H1 (cell line): Measurements from ENCODE around the gene NUMB. TPM values are rescaled to one million over a fixed set of nuclear protein-coding genes. Genes with fewer than 3 reads are reported as not detected.
A peak's percentile ranks its signal among the peaks of the same experiment; 100 is the strongest.

Source experiments
- CTCF ChIA-PET: fragments of 300-600 bp; sonication (Branson Sonifier 250); formaldehyde crosslinking; loops from one replicate; lab custom pipeline; 2021; ENCODE audit not compliant: partially characterized antibody; lab: Charles Lee
- POLR2A ChIA-PET: fragments of 300-600 bp; sonication (Branson Sonifier 250); formaldehyde crosslinking; loops from one replicate; lab custom pipeline; 2021; ENCODE audit warnings: inconsistent platforms; ENCODE audit not compliant: partially characterized antibody; lab: Charles Lee
- DNase-seq, 2 experiments: peaks; one replicate each; pipeline versions ENCODE4 v3.0.0 to v3.0.0-alpha.2; 2010 to 2022; ENCODE audit warnings: low spot score in 2 of 2, low read depth in 1 of 2, mixed read lengths in 1 of 2
- FAIRE-seq: peaks from 2 replicates; lab custom pipeline; 2011; peaks lifted over from hg19 to GRCh38; lab: Jason Lieb, UNC
- H2AFZ ChIP-seq: 2 replicates; pipeline ENCODE4 v1.8.1; 2012; ENCODE audit warnings: low read length, inconsistent platforms
- H2AK5ac ChIP-seq: 2 replicates; pipeline ENCODE4 v1.6.1; 2013; ENCODE audit warnings: low read depth, low read length
- H2BK120ac ChIP-seq: replicated peaks from 2 replicates; pipeline ENCODE3; 2013; ENCODE audit warnings: low read depth, low read length, inconsistent platforms
- H2BK12ac ChIP-seq: 2 replicates; pipeline ENCODE4 v1.6.1; 2013; ENCODE audit warnings: low read depth, low read length
- H2BK15ac ChIP-seq: 2 replicates; pipeline ENCODE4 v1.6.1; 2013; ENCODE audit warnings: low read length
- H2BK20ac ChIP-seq: 2 replicates; pipeline ENCODE4 v1.6.1; 2013; ENCODE audit warnings: low read length
- H2BK5ac ChIP-seq: 2 replicates; pipeline ENCODE4 v1.6.1; 2013; ENCODE audit warnings: low read depth, low read length
- H3K14ac ChIP-seq: 2 replicates; pipeline ENCODE4 v1.6.1; 2013; ENCODE audit warnings: inconsistent platforms; ENCODE audit not compliant: insufficient read length
- H3K18ac ChIP-seq: 2 replicates; pipeline ENCODE4 v1.6.1; 2013; ENCODE audit warnings: low read length; ENCODE audit errors: extremely low read depth
- H3K23ac ChIP-seq: 2 replicates; pipeline ENCODE4 v1.6.1; 2013; ENCODE audit warnings: inconsistent platforms; ENCODE audit not compliant: insufficient read length
- H3K23me2 ChIP-seq: 2 replicates; pipeline ENCODE4 v1.6.1; 2013; ENCODE audit warnings: low read depth, low read length
- H3K27ac ChIP-seq: 2 replicates; pipeline ENCODE4 v1.6.1; 2011; ENCODE audit warnings: low read depth, low read length, inconsistent platforms
- H3K27me3 ChIP-seq, 4 experiments: replicated peaks in 1 of 4; 1 replicate in 1 of 4; 2 replicates in 3 of 4; pipeline versions ENCODE4 v1.6.1 to v1.8.1; 2011 to 2013; ENCODE audit warnings: low read length in 3 of 4, mild to moderate bottlenecking in 3 of 4, inconsistent platforms in 2 of 4, mixed read lengths in 2 of 4, moderate library complexity in 1 of 4; ENCODE audit not compliant: control insufficient read depth in 3 of 4, insufficient read depth in 3 of 4; ENCODE audit errors: extremely low read depth in 1 of 4
- H3K36me3 ChIP-seq, 4 experiments: 2 replicates each; pipeline versions ENCODE4 v1.6.1 to v1.8.1; 2011 to 2013; ENCODE audit warnings: mild to moderate bottlenecking in 4 of 4, low read length in 3 of 4, moderate library complexity in 2 of 4, control low read depth in 1 of 4, inconsistent platforms in 1 of 4; ENCODE audit not compliant: insufficient read depth in 4 of 4, control insufficient read depth in 2 of 4
- H3K4ac ChIP-seq: replicated peaks from 2 replicates; pipeline ENCODE3; 2013; ENCODE audit warnings: low read length, low read depth, mixed read lengths, inconsistent platforms; ENCODE audit not compliant: insufficient read length
- H3K4me1 ChIP-seq, 4 experiments: replicated peaks in 1 of 4; 1 replicate in 1 of 4; 2 replicates in 3 of 4; pipeline versions ENCODE4 v1.6.1 to v1.8.1; 2011 to 2013; ENCODE audit warnings: low read length in 3 of 4, inconsistent platforms in 2 of 4, mixed read lengths in 1 of 4; ENCODE audit not compliant: insufficient read depth in 4 of 4, control insufficient read depth in 3 of 4
- H3K4me2 ChIP-seq, 2 experiments: 2 replicates each; pipeline versions ENCODE4 v1.6.1 to v1.8.1; 2011 to 2013; ENCODE audit warnings: low read depth in 2 of 2, low read length in 2 of 2, control low read depth in 1 of 2, inconsistent platforms in 1 of 2, mild to moderate bottlenecking in 1 of 2; ENCODE audit not compliant: insufficient read depth in 1 of 2
- H3K4me3 ChIP-seq, 4 experiments: fragments of 200-600, 300-600 bp in 1 of 4; sonication (generic), shearing (Covaris generic), sonication (Bioruptor Twin) in 1 of 4; 2 replicates each; pipeline versions ENCODE4 v1.5.1 to v1.8.1; 2011 to 2016; ENCODE audit warnings: low read length in 4 of 4, low read depth in 3 of 4, control low read depth in 2 of 4, inconsistent platforms in 2 of 4, mild to moderate bottlenecking in 2 of 4, mixed read lengths in 1 of 4, moderate library complexity in 1 of 4; ENCODE audit not compliant: insufficient read depth in 2 of 4; ENCODE audit errors: extremely low read depth in 1 of 4
- H3K56ac ChIP-seq: replicated peaks from 2 replicates; pipeline ENCODE3; 2013; ENCODE audit warnings: low read depth, mild to moderate bottlenecking, mixed read lengths, low read length, inconsistent platforms; ENCODE audit not compliant: insufficient read length
- H3K79me1 ChIP-seq: 2 replicates; pipeline ENCODE4 v1.6.1; 2013; ENCODE audit warnings: low read depth, low read length, control low read depth
- H3K79me2 ChIP-seq, 2 experiments: 2 replicates each; pipeline versions ENCODE4 v1.6.1 to v1.8.1; 2012 to 2013; ENCODE audit warnings: low read length in 2 of 2, mild to moderate bottlenecking in 2 of 2, inconsistent platforms in 1 of 2; ENCODE audit not compliant: insufficient read depth in 2 of 2, control insufficient read depth in 1 of 2
- H3K9ac ChIP-seq, 4 experiments: replicated peaks in 1 of 4; 1 replicate in 1 of 4; 2 replicates in 3 of 4; pipeline versions ENCODE4 v1.6.1 to v1.8.1; 2011 to 2013; ENCODE audit warnings: low read depth in 3 of 4, low read length in 3 of 4, control low read depth in 2 of 4, mild to moderate bottlenecking in 2 of 4, moderate library complexity in 2 of 4, inconsistent platforms in 1 of 4; ENCODE audit errors: extremely low read depth in 1 of 4
- H3K9me3 ChIP-seq, 2 experiments: 2 replicates each; pipeline versions ENCODE4 v1.6.1 to v1.8.1; 2012 to 2013; ENCODE audit warnings: mild to moderate bottlenecking in 2 of 2, moderate library complexity in 2 of 2, control low read depth in 1 of 2, inconsistent platforms in 1 of 2, low read depth in 1 of 2, low read length in 1 of 2, mixed read lengths in 1 of 2; ENCODE audit not compliant: insufficient read depth in 2 of 2
- H4K20me1 ChIP-seq, 2 experiments: replicated peaks in 1 of 2; 2 replicates each; pipeline versions ENCODE3 to v1.8.1; 2011 to 2013; ENCODE audit warnings: inconsistent platforms in 2 of 2, low read length in 2 of 2, mild to moderate bottlenecking in 1 of 2; ENCODE audit not compliant: insufficient read depth in 2 of 2, control insufficient read depth in 1 of 2
- H4K5ac ChIP-seq: 2 replicates; pipeline ENCODE4 v1.6.1; 2013; ENCODE audit warnings: low read length, low read depth, mixed read lengths, inconsistent platforms; ENCODE audit not compliant: insufficient read length
- H4K8ac ChIP-seq: 2 replicates; pipeline ENCODE4 v1.8.0; 2013; ENCODE audit warnings: mild to moderate bottlenecking, moderate library complexity, low read length, inconsistent platforms; ENCODE audit not compliant: insufficient read depth; ENCODE audit errors: extremely low read depth
- H4K91ac ChIP-seq: replicated peaks from 2 replicates; pipeline ENCODE3; 2013; ENCODE audit warnings: low read length, mixed read lengths, inconsistent platforms; ENCODE audit not compliant: insufficient read length
- BACH1 ChIP-seq: IDR thresholded peaks from 2 replicates; pipeline ENCODE4 v1.6.1; 2012; ENCODE audit warnings: low read length, improper control_type of control experiment
- BRCA1 ChIP-seq: IDR thresholded peaks from 2 replicates; pipeline ENCODE4 v1.6.1; 2012; ENCODE audit warnings: low read depth, low read length, improper control_type of control experiment
- CBX5 ChIP-seq: fragments of 300-800, 300-1000 bp; sonication (generic); IDR thresholded peaks from 2 replicates; pipeline ENCODE4 v1.7.1; 2016; ENCODE audit warnings: antibody characterized with exemption, low read length, low read depth
- EGR1 ChIP-seq: IDR thresholded peaks from 2 replicates; pipeline ENCODE4 v1.6.1; 2011; ENCODE audit warnings: low read depth, low read length, borderline replicate concordance
- HDAC6 ChIP-seq: IDR thresholded peaks from one replicate; pipeline ENCODE4 v1.7.1; 2012; ENCODE audit warnings: low read depth, mild to moderate bottlenecking, inconsistent platforms, low read length, moderate library complexity
- KDM4A ChIP-seq: IDR thresholded peaks from one replicate; pipeline ENCODE4 v1.7.1; 2012; ENCODE audit warnings: low read depth, mild to moderate bottlenecking, moderate library complexity, low read length, inconsistent platforms; ENCODE audit not compliant: severe bottlenecking
- MAFK ChIP-seq: IDR thresholded peaks from 2 replicates; pipeline ENCODE4 v1.6.1; 2012; ENCODE audit warnings: low read depth, mild to moderate bottlenecking, improper control_type of control experiment, low read length
- RFX5 ChIP-seq: IDR thresholded peaks from 2 replicates; pipeline ENCODE4 v1.6.1; 2011; ENCODE audit warnings: low read depth, low read length, improper control_type of control experiment, borderline replicate concordance
- RXRA ChIP-seq: IDR thresholded peaks from 2 replicates; pipeline ENCODE4 v1.6.1; 2011; ENCODE audit warnings: low read depth, mild to moderate bottlenecking, low read length, moderate library complexity; ENCODE audit not compliant: insufficient read depth
- SP1 ChIP-seq: IDR thresholded peaks from 2 replicates; pipeline ENCODE4 v1.6.1; 2011; ENCODE audit warnings: low read depth, low read length
- SUZ12 ChIP-seq: fragments of 200-600 bp; sonication (generic); IDR thresholded peaks from 2 replicates; pipeline ENCODE4 v1.6.1; 2012; ENCODE audit warnings: mild to moderate bottlenecking, inconsistent platforms, low read length, moderate library complexity, mixed read lengths
- TEAD4 ChIP-seq: IDR thresholded peaks from 2 replicates; pipeline ENCODE4 v1.6.1; 2012; ENCODE audit warnings: low read depth, low read length, inconsistent platforms, mixed read lengths
- WGBS, 2 experiments: shearing (Covaris generic) in 1 of 2; methylation state at CpG; one replicate each; pipeline versions ENCODE4 v1.1.6 to v1.1.7; 2013 to 2015; ENCODE audit warnings: low lambda C conversion rate in 2 of 2, mixed read lengths in 2 of 2, inconsistent platforms in 1 of 2, low coverage in 1 of 2, missing lambda C conversion rate in 1 of 2; ENCODE audit not compliant: insufficient replicate concordance in 2 of 2, insufficient coverage in 1 of 2, insufficient read length in 1 of 2; ENCODE audit errors: extremely low coverage in 1 of 2, missing lambda C conversion rate in 1 of 2; 5-methylcytosine and 5-hydroxymethylcytosine counted together
- polyA plus RNA-seq, 7 experiments: library from polyadenylated mRNA; depleted of rRNA in 3 of 7; stranded (reverse) in 5 of 7; unstranded in 2 of 7; fragments of >200 nt in 5 of 7; fragments of 200-250 nt in 2 of 7; gene quantifications; 1 replicate in 5 of 7; 2 replicates in 1 of 7; 4 replicates in 1 of 7; pipeline versions ENCODE4 v1.2.1 to v1.2.3, GENCODE V29; 2011 to 2013; ENCODE audit warnings: missing spikeins in 2 of 7, mixed read lengths in 2 of 7
- total RNA-seq: library from RNA; stranded (reverse); fragmentation: NEBNext Ultra II Directional; extraction: Animal tissue kit (Norgen Biotek cat#: 25700); gene quantifications from 2 replicates; pipeline ENCODE4 v1.2.1, GENCODE V29; 2021

The NUMB gene
- total and polyA plus RNA-seq, 2 of the 8 experiments (the other 6 are each of a cell fraction or from before 2014, with no cell fraction given) = 54.3 to 78.1 TPM

GRCh38 chr14:73465823-73466532 lies 7.6 kb upstream of the NUMB start:
- Histone ChIP-seq H4K5ac (no peak overlapping the region), H3K79me2 (no peaks in the 10 kb centered on the region), H4K91ac (no peak overlapping the region), H2AFZ (peak overlapping the region; percentile 63; the same call in 1 of the 2 replicates), H2BK5ac (no peak overlapping the region), H3K27me3 (no peaks in the 10 kb centered on the region), H3K23me2 (no peaks in the 10 kb centered on the region; the same call in 1 of the 2 replicates), H2BK20ac (no peak overlapping the region), H3K79me1 (no peaks in the 10 kb centered on the region), H3K4me2 (no peak overlapping the region), H3K4me1 (peaks cover 0 to 4% (median 0%) of the 10 kb centered on the region in 4 experiments; a peak in 3 of 7 replicates), H2BK12ac (no peak overlapping the region), H2AK5ac (no peak overlapping the region), H3K4me3 (no peak overlapping the region), H3K56ac (no peak overlapping the region), H4K20me1 (no peaks in the 10 kb centered on the region), H3K18ac (no peak overlapping the region), H3K14ac (no peak overlapping the region), H4K8ac (no peak overlapping the region), H2BK15ac (no peak overlapping the region), H3K23ac (no peak overlapping the region), H3K27ac (no peak overlapping the region), H2BK120ac (no peak overlapping the region), H3K9ac (no peak overlapping the region), H3K4ac (no peak overlapping the region), H3K9me3 (no peaks in the 10 kb centered on the region), H3K36me3 (no peaks in the 10 kb centered on the region)
- TF ChIP-seq SP1 = no peak
- TF ChIP-seq SUZ12 = no peak
- no peak for TF ChIP-seq RFX5
- TF ChIP-seq MAFK = no peak
- TF ChIP-seq EGR1 = no peak
- no peak for TF ChIP-seq BRCA1
- TF ChIP-seq HDAC6 = no peak
- no peak for TF ChIP-seq CBX5
- no peak for TF ChIP-seq RXRA
- TF ChIP-seq TEAD4 = no peak
- TF ChIP-seq BACH1 = no peak
- no peak for TF ChIP-seq KDM4A
- POLR2A ChIA-PET = interaction anchor here (0.6 kb wide), 1 partner anchor 25 kb away, joined by 3 read pairs; no protein-coding TSS in a partner anchor
- DNase-seq (no peak), FAIRE-seq (no peak)
- CTCF ChIA-PET = interaction anchor here (1.0 kb wide), 1 partner anchor 14 kb away, joined by 3 read pairs; no protein-coding TSS in a partner anchor
- 86% methylated on average over 5 of the region's 5 CpGs; no CpG with 5 or more reads in 1 of the 2 experiments for WGBS, 2 experiments
